Measurements from ENCODE around the gene DSE.

Gene DSE

GRCh38 chr6:116374586-116374985, 3.8 kb downstream of the DSE start:
- TF ChIP-seq GATA2 (IDR thresholded peaks at IDR 0.05; ENCODE audit: low read depth, low read length) = no peak
- no peak for TF ChIP-seq GATA3 (IDR thresholded peaks at IDR 0.05; ENCODE audit: low read depth, low read length)

GRCh38 chr6:116375262-116375661, 4.5 kb downstream of the DSE start:
- TF ChIP-seq GATA3 (IDR thresholded peaks at IDR 0.05; ENCODE audit: low read depth, low read length) = no peak
- TF ChIP-seq GATA2 (IDR thresholded peaks at IDR 0.05; ENCODE audit: low read depth, low read length) = no peak

GRCh38 chr6:116376149-116376548, 5.4 kb downstream of the DSE start:
- TF ChIP-seq GATA3 (IDR thresholded peaks at IDR 0.05; ENCODE audit: low read depth, low read length) = no peak
- TF ChIP-seq GATA2 (IDR thresholded peaks at IDR 0.05; ENCODE audit: low read depth, low read length) = no peak

GRCh38 chr6:116379764-116380163, 9.0 kb downstream of the DSE start:
- TF ChIP-seq GATA2 (IDR thresholded peaks at IDR 0.05; ENCODE audit: low read depth, low read length) (no peak), GATA3 (IDR thresholded peaks at IDR 0.05; ENCODE audit: low read depth, low read length) (no peak)

- TF ChIP-seq GATA2 (IDR thresholded peaks at IDR 0.05; ENCODE audit: low read depth, low read length) = no peak
- TF ChIP-seq GATA3 (IDR thresholded peaks at IDR 0.05; ENCODE audit: low read depth, low read length) = no peak
Observed at GRCh38 chr6:116380346-116380745, 9.6 kb downstream of the DSE start.

GRCh38 chr6:116381000-116381399, 10.3 kb downstream of the DSE start:
- TF ChIP-seq GATA2 (IDR thresholded peaks at IDR 0.05; ENCODE audit: low read depth, low read length) (no peak), GATA3 (IDR thresholded peaks at IDR 0.05; ENCODE audit: low read depth, low read length) (no peak)

GRCh38 chr6:116382587-116382986, 11.8 kb downstream of the DSE start:
- TF ChIP-seq GATA2 (IDR thresholded peaks at IDR 0.05; ENCODE audit: low read depth, low read length) (no peak), GATA3 (IDR thresholded peaks at IDR 0.05; ENCODE audit: low read depth, low read length) (no peak)

GRCh38 chr6:116384727-116385458, 14.1 kb downstream of the DSE start:
- no peak for TF ChIP-seq GATA2 (IDR thresholded peaks at IDR 0.05; ENCODE audit: low read depth, low read length)
- no peak for TF ChIP-seq GATA3 (IDR thresholded peaks at IDR 0.05; ENCODE audit: low read depth, low read length)

GRCh38 chr6:116385459-116385802, 14.7 kb downstream of the DSE start:
- TF ChIP-seq GATA2 (IDR thresholded peaks at IDR 0.05; ENCODE audit: low read depth, low read length) (no peak), GATA3 (IDR thresholded peaks at IDR 0.05; ENCODE audit: low read depth, low read length) (no peak)

- TF ChIP-seq GATA2 (IDR thresholded peaks at IDR 0.05; ENCODE audit: low read depth, low read length) (no peak), GATA3 (IDR thresholded peaks at IDR 0.05; ENCODE audit: low read depth, low read length) (no peak)
Observed at GRCh38 chr6:116385921-116386320, 15.2 kb downstream of the DSE start.

GRCh38 chr6:116386581-116387299, 16.0 kb downstream of the DSE start:
- TF ChIP-seq GATA2 (IDR thresholded peaks at IDR 0.05; ENCODE audit: low read depth, low read length) (no peak), GATA3 (IDR thresholded peaks at IDR 0.05; ENCODE audit: low read depth, low read length) (no peak)

- TF ChIP-seq GATA3 (IDR thresholded peaks at IDR 0.05; ENCODE audit: low read depth, low read length) (no peak), GATA2 (IDR thresholded peaks at IDR 0.05; ENCODE audit: low read depth, low read length) (no peak)
Observed at GRCh38 chr6:116387374-116387773, 16.6 kb downstream of the DSE start.

GRCh38 chr6:116388924-116389323, 18.2 kb downstream of the DSE start:
- TF ChIP-seq GATA3 (IDR thresholded peaks at IDR 0.05; ENCODE audit: low read depth, low read length) (no peak), GATA2 (IDR thresholded peaks at IDR 0.05; ENCODE audit: low read depth, low read length) (no peak)

GRCh38 chr6:116389357-116389756, 18.6 kb downstream of the DSE start:
- no peak for TF ChIP-seq GATA2 (IDR thresholded peaks at IDR 0.05; ENCODE audit: low read depth, low read length)
- no peak for TF ChIP-seq GATA3 (IDR thresholded peaks at IDR 0.05; ENCODE audit: low read depth, low read length)

- no peak for TF ChIP-seq GATA2 (IDR thresholded peaks at IDR 0.05; ENCODE audit: low read depth, low read length)
- no peak for TF ChIP-seq GATA3 (IDR thresholded peaks at IDR 0.05; ENCODE audit: low read depth, low read length)
Observed at GRCh38 chr6:116390581-116390980, 19.8 kb downstream of the DSE start.

Data from SH-SY5Y (cell line).